ENCODE measurements around the gene ADAMTS1.

The ADAMTS1 gene

DNA sequence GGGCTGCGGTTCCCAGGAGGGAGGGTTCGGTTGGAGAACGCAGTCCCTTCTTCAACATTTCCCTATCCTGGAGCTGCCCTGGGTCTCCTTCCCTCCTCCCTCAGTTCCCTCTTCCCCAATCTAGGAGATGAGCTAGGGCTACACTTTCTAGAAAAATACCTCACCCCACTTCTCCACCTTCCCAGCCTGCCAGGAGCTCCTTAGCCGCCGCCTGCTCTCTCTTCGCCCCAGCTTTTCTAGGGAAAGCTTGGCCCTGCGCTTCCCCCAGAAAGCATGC lies 488 bp upstream of the ADAMTS1 start:
- no peak for DNase-seq (ENCODE audit: low spot score)

DNA sequence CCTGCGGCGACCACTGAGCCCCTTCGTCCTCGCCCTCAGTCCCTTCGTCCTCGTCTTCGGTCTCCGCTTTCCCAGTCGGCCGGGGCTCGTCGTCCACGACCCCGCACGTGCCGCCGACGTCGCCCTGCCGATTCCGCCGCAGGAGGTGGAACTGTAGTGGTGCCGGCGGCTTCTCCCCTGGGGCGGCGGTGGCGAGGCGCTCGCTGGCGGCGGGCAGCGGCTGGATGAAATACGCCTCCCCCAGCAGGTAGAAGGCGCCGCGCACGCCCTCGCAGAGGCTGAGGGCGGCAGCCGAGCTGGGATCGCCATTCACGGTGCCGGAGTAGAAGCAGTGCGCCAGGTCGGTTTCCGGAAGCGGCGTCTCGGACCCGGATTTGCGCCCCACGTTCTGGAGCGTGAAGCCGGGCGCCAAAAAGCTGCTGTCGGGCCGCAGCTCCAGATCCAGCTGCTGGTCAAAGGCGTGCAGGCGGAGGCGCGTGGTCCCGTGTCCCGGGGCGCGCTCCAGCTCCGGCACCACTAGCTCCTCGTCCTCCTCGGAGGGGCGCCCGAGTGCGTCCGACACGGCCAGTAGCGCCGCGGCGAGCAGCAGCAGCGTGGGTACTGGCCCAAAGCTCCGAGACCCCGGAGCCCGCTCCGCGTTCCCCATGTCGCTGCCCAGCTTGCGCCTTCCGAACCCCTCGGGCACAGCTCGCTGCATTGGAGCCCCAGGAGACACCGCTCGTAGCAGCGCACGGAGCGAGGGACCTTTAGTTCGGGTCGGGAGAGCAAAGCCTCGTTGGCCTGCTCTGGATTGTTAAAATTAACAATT lies 747 bp downstream of the ADAMTS1 start:
- DNase-seq (ENCODE audit: low spot score) = peak; percentile 57

DNA sequence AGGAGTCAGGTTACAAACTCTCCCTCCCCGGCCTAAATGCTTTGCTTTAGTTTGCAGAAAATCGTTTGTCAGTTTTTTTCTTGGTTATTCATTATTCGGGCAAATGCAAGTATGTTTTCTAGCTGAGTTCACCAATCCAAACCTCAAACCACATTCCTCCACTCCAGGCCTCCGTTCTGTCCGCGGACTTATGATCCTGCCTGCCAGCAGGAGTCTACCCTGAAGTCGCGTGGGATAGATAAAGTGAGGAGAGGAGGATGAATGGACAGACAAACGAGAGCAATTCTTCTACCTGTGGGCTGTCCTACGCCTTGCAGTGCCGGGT lies 1.3 kb downstream of the ADAMTS1 start:
- DNase-seq (ENCODE audit: low spot score) = no peak

DNA sequence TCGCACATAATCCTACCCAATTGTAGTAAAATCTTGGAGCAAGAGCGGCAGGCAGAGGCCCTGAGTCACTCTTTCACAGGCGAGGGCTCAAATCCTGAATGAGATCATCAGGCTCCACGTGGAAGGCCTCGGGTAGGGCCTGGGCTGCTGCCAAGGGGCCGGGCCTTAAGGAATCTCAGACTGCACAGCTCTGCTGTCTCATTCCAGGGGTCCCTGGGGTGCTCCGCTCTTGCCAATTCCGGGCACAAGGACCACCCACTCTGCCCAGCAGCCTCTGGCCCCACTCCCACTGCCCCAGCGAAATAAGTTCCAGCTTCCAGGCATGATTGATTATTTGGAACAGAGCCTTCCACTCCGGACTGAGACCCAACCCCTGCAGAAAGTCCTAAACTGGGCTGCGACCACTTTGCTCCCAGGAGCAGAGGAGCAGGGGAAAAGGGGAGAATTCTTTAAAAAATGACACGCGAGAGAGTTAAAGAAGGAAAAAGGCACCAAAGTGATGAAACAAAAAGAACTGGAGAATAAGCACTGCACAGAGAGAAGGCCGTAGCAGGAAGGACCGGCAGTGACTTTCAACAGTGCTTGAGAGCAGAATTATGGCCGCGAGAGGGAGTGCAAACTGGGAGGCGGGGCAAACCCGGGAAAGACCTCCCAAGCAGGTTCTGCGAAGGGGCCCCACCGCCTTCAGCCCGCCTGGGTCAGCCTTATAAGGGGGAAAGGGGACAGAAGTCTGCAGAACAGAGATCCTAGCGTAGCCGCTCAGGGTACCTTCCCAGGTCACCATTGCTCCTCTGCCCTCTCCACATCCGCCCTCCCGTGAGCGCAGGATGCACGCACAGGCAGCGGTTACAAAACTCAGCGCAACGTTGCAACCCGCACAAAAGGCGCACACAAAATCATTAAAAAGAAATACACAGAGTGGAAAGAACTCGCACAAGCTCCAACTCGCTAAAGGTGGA lies 2.0 kb downstream of the ADAMTS1 start:
- peak; percentile 83 for DNase-seq (ENCODE audit: low spot score)

DNA sequence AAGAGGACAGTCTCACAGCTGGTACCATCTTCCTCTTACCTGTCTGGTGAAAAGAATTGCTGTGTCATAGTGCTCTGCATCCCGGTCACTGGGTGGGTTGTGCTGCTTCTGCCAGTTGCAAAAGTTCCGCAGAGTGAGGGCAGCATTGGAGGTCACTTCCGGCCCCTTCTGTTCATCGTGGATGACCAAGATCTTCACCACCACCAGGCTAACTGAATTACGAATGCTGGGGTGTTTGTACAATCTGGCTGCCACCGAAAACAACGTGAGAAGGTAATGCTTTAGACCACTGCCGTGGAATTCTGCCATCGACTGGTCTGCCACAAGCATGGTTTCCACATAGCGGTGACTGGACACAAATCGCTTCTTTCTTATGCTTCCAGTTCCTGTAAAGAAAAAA lies 2.9 kb downstream of the ADAMTS1 start:
- DNase-seq (ENCODE audit: low spot score) = no peak

DNA sequence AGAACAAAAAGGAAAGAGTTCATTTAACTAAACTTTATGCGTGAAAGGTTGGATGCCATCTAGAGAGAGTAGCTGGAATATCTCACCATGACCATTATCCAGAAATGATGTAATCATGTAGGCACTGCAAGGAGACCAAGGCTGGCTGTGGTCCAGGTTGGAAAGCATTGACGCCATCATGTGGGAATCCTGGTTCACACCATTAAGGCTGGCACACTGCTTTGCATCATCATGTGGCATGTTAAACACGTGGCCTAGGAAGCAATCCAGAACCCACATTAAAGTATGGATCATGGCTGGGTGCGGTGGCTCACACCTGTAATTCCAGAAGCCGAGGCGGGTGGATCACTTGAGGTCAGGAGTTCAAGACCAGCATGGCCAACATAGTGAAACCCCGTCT lies 4.3 kb downstream of the ADAMTS1 start:
- DNase-seq (ENCODE audit: low spot score) = no peak

DNA sequence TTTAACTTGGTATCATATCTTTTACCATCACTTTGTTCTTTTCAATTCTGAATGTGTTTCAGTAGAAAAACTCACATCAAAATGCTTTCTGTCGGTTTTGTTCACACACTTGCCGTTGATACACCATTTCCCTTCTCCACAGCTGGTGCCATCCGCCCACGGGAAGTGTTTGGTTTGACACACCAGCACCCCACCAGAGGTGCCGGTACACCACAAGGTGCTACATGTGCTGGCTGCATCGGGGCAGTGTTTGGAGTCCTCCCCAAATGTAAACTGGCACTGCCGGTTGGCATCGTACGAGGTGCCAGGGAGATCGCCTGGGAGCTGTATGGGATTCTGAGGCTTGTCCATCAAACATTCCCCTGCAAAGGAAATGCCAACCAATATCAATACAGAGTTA lies 5.0 kb downstream of the ADAMTS1 start:
- DNase-seq (ENCODE audit: low spot score) = no peak

DNA sequence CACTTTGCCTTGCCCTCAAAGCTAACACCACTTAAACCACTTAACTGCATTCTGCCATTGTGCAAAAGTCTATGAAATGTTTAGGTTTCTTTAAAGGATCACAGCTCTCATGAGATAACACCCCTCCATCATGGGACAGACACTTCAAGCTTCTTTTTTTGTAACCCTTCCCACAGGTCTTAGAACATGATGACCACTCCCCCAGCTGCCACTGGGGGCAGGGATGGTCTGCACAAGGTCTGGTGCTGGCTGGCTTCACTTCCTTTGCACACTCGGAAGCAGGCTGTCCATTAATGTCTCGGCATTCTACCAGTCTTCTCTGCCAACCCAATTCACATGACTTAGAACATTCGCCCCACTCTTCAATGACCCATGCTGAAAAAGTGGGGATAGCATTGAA lies 7.7 kb downstream of the ADAMTS1 start:
- no peak for DNase-seq (ENCODE audit: low spot score)

DNA sequence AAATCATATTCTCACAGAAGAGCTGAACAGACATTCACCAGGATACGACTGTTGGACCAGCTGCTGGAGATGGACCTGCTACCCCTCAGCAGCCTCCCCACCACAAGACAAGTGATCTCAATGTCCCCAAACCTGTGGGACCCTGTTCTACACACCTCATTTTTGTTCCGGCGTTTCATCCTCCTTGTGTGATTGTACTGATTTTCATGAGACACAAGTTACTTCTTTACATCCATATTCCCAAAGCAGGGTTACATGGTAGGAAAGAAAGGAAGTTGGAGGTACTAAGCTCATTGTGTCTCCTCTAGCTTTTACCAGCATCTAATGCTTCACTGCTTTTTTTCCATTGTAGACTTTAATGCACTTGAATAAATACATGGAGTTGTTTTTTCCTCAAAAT lies 8.7 kb downstream of the ADAMTS1 start:
- DNase-seq (ENCODE audit: low spot score) = no peak

DNA sequence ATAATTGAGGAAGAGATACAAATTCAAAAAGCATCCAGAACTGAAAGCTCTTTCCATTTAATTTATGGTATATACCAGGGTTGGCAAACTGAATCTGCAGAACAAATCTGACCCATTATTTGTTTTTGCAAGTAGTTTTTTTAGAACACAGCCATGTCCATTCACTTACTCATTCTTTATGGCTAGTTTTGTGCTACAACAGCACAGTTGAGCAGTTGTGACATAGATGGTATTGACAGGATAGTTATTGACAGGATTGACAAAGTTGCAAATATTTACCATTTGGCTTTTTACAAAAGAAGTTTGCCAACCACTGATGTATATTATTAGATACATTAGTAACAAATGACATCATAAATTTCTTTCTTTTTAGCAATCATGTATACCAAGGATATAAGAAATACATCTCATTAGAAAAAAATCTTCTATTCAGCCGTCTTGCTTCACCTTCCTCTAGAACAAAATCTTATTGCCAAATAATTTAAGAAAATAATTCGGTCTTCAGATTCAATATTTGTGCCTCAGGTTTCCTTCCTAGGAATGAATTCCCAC lies 9.4 kb downstream of the ADAMTS1 start:
- no peak for DNase-seq (ENCODE audit: low spot score)

DNA sequence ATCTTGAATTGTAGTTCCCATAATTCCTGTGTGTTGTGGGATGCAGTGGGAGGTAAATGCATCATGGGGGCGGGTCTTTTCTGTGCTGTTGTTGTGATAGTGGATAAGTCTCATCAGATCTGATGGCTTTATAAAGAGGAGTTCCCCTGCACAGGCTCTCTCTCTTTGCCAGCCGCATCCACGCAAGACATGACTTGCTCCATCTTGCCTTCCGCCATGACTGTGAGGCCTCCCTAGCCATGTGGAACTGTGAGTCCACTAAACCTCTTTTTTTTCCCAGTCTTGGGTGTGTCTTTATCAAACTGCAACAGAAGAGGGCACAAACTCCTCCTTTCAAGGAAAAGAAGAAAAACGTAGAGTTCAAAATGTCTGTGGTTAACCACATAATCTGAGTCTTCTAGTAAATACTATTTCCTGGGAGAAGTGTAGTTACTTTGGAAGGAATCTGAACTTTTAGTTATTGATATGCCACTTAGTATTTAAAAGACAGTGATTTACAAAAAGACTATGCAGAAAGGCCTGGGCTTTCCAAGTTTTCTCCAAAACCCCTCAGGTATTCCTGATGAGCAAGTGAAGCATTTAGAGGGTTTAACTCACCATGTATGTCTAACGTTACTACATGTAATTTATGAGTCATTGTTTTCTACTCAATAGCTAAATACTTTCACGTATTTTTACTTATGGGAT lies 10.0 kb downstream of the ADAMTS1 start:
- no peak for DNase-seq (ENCODE audit: low spot score)

DNA sequence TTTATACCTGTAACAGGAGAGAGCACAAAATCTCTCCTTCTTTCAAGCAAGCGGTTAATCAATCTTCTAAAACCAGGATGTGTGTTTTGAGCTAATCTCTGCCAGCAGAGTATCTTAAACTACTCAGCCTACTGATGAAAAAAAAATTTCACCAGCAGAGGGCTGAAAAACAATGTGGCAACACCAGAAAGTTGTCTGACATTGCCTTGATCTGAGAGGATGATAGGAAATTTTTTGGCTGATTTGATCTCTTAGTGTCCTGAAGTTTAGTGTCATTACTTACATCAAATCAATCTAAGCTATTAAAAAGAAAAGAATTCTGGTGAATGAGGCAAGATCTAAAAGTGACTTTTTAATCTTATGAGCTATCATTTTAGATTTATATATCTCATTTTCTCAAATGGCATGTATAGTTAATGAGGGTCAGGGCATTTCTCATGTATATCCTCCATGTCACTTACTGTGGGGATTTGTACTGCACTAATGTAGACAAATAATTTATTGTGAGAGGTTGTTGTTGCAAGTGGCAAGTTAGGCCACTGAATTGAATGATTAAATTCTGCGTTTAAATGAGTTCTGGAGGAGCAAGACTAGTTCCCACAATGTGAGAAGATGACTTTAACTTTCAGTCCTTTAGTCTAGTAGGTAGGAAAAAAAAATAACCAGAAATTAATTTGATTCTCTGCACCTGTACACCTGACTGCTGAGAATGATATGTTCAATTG lies 10.9 kb downstream of the ADAMTS1 start:
- no peak for DNase-seq (ENCODE audit: low spot score)

DNA sequence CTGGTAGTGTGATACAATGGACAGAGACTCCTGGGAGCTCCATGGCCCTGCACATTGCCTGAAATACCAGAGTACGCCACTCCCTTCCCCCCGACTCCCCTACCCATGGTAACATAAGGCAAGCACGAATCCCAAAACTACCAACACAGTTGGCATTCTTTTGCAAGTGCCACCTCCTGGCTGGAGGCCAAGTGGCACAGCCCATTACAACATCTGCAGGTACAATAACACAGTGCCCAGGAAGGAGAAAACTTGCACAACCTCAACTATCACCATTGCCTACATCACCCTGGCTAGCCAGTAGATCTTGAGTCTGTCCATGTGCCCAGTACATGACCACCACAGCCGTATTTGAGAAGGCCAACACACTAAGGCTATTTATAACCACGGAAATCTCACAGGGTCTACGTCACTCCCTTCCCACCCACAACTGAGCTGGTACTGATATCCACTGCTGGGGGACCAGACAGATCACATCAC lies 11.7 kb downstream of the ADAMTS1 start:
- DNase-seq (ENCODE audit: low spot score) = no peak

DNA sequence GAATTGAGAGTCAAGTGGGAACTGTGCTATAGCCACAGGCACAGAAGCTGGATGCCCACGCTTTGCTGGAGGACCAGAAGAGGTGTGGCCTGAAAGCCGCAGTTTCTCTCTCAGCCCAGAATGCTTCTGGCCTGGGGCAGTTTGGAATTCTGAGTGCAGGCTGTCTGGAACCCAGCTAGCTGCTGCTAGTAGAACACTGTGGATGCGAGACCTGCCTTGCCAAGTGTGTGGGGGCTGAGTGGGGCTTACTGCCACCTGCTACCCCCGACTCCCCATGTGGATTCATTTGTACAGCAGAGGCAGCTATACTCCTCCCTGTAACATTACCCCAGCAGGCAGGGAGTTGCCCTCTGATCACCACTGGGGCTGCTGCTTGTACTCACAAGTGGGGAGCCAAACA lies 12.2 kb downstream of the ADAMTS1 start:
- no peak for DNase-seq (ENCODE audit: low spot score)

DNA sequence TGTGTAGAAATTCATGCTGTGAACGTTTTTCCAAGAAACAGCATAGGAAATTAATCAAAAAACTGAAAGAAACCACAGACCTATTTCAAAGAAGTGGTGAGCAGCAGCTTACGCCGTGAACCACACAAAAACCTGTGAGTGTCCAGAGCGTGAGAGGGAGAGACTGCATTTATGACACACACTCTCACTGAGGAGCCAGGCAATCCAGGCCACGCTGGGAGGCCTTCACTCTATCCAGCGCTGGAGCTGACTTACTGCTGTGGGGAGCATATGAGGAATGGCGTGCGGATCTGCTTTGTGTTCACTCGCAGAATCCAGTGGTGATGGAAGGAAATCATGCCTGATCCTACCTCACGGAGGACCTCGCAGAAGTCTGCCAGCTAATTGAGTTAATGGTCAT lies 12.7 kb downstream of the ADAMTS1 start:
- DNase-seq (ENCODE audit: low spot score) = peak; percentile 21

DNA sequence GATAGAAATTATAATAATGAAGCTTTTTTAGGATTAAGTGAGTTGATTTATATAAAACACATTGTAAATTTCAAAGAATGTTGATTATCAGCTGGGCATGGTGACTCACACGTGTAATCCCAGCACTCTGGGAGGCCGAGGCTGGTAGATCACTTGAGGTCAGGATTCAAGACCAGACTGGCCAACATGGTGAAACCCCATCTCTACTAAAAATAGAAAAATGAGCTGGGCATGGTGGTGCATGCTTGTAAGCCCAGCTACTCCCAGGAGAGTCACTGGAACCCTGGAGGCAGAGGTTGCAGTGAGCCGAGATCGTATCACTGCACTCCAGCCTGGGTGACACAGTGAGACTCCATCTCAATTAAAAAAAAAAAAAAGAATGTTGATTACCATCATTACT lies 18.4 kb downstream of the ADAMTS1 start:
- DNase-seq (ENCODE audit: low spot score) = no peak

DNA sequence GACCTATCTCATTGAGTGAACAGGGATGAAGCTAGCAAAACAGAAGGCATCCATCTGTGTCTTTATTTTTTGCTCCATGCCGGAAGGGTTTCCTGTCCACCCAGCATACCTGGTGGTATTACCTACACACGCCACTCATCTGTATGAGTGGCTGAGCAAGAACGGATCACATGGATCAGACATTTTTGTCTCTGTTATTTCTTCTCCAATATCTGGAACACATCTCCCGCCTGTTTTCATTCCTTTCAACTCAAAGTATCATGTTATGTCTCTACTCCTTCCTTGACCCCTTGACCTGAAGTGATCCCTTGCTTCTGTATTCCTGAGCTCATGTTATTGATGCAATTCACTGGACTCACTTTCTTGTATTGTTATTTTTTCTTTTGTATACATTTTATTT lies 24.7 kb downstream of the ADAMTS1 start:
- DNase-seq (ENCODE audit: low spot score) = no peak

DNA sequence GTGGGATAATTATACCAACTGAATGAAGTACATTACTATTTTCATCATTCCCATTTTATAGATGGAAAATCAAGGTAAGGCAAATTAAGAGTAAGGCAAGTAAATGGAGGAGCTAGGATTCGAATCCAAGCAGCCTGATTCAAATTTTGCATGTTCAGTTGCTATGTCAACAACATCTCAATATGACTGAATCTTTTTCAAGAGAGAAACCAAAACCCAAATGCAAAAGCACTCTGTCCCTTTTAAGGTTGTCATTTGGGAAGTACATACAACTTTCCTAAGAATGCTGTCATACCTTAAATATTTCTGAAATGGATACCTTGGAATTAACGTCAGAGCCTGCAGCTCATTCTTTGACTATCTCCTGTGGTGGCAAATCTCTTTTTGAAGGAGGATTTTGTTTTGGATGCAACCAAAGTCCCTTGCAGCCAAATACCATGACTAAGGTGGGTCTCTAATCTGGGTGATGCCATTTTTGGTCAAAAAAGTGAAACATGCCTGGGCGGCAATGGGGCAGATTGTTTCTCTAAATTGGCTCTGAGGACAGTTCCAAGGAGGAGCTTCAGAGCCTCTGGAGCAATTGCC lies 25.4 kb downstream of the ADAMTS1 start:
- no peak for DNase-seq (ENCODE audit: low spot score)

DNA sequence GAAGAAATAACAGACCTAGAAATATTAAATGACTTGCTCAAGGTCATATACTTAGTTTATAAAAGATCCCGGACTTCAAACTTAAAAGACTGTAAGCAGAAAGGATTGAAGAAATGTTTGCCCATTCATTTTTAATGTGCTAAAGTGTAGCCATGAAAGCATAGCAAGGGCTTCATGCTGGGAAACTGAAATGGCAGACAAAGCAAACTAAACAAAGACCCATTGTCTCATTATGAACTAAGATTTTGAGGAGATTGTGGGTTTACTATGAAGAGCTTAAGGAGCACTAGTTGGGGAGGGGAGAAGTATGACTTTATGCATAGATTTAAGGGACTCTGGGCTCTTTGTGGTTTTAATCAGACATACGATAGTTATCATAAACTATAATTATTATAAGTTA lies 26.3 kb downstream of the ADAMTS1 start:
- DNase-seq (ENCODE audit: low spot score) = no peak

DNA sequence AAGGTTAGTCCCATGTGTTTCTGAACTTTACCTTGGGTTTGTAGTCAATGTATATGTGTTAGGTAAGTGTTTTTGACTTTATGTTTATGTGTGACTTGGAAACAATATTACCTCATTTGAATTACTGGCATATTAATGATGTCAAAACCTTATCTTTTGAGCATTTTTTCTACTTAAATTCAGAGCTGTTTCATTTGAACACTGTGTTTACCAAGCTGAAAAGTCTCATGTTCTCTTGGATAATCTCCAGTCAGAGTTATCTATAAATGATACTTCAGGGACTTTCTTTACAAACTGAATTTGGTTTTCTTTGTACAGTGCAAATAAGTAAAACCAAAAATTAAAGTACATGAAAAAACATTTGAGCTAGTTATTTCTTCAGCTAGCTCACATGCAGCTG lies 30.0 kb downstream of the ADAMTS1 start:
- DNase-seq (ENCODE audit: low spot score) = no peak

DNA sequence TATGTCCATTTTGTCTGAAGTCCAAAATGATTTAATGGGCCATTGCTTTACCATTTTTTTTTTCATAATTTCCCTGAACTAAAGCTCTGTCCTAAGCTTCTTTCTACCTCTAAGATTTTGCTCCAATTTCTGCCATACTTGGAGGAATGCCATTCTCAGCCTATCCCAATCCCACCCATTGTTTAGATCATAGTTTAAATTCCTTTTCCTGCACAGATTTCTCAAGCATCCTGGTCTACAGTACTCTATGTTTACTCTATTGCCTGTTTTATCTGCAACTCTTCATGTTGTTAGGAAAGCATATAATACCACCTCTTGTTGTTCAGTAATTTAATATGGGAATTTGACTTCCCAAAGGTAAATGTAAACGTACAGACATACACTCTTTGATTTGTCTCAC lies 30.8 kb downstream of the ADAMTS1 start:
- DNase-seq (ENCODE audit: low spot score) = no peak
